HCT116 (cell line): ENCODE data around the gene AVEN.

Source experiments
- POLR2A ChIP-seq: IDR thresholded peaks from 2 replicates; pipeline ENCODE4 v1.7.0; 2011; ENCODE audit warnings: borderline replicate concordance; ENCODE audit not compliant: insufficient read depth, insufficient read length; ENCODE audit errors: extremely low read depth
- TF ChIP-seq, protein P1 (sequence below), 3 experiments: fragments of 200-600 bp in 1 of 3; sonication (generic) in 1 of 3; IDR thresholded peaks in 2 of 3; conservative IDR thresholded peaks in 1 of 3; 2 replicates each; pipeline ENCODE4 v1.5.1; 2012 to 2017; ENCODE audit warnings: low read depth in 2 of 3, low read length in 2 of 3, antibody characterized with exemption in 1 of 3, borderline replicate concordance in 1 of 3, control low read depth in 1 of 3, mild to moderate bottlenecking in 1 of 3, mixed read lengths in 1 of 3, mixed run types in 1 of 3, moderate library complexity in 1 of 3; ENCODE audit not compliant: insufficient read depth in 1 of 3

DNA sequence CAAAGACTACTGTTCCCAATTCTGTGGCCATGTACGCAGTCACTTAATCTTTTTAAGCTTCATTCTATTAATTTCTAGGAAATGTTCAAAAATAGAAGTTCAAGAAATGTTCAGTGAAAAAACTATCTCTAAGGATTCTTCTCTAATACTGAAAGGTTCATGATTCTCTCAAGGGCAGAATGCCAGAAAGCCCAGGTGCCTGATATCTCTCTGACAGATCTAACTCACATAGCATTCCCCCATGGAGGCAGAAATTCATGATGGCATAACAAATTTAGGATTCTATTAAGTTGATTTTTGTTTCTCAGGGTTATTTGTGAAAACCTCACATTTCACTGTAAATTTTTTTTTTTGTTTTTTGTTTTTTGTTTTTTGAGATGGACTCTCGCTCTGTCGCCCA lies 53.3 kb downstream of the AVEN start:
- TF ChIP-seq, protein P1, sequence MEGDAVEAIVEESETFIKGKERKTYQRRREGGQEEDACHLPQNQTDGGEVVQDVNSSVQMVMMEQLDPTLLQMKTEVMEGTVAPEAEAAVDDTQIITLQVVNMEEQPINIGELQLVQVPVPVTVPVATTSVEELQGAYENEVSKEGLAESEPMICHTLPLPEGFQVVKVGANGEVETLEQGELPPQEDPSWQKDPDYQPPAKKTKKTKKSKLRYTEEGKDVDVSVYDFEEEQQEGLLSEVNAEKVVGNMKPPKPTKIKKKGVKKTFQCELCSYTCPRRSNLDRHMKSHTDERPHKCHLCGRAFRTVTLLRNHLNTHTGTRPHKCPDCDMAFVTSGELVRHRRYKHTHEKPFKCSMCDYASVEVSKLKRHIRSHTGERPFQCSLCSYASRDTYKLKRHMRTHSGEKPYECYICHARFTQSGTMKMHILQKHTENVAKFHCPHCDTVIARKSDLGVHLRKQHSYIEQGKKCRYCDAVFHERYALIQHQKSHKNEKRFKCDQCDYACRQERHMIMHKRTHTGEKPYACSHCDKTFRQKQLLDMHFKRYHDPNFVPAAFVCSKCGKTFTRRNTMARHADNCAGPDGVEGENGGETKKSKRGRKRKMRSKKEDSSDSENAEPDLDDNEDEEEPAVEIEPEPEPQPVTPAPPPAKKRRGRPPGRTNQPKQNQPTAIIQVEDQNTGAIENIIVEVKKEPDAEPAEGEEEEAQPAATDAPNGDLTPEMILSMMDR (IDR thresholded peaks at IDR 0.05 in 2 of 3, conservative IDR thresholded peaks at IDR 0.05 in 1 of 3; ENCODE audit: borderline replicate concordance in 1 of 3, insufficient read depth in 1 of 3, low read depth in 2 of 3, low read length in 2 of 3) = no peak
- no peak for TF ChIP-seq POLR2A
